ENCODE data around the gene TWNK.

DNA sequence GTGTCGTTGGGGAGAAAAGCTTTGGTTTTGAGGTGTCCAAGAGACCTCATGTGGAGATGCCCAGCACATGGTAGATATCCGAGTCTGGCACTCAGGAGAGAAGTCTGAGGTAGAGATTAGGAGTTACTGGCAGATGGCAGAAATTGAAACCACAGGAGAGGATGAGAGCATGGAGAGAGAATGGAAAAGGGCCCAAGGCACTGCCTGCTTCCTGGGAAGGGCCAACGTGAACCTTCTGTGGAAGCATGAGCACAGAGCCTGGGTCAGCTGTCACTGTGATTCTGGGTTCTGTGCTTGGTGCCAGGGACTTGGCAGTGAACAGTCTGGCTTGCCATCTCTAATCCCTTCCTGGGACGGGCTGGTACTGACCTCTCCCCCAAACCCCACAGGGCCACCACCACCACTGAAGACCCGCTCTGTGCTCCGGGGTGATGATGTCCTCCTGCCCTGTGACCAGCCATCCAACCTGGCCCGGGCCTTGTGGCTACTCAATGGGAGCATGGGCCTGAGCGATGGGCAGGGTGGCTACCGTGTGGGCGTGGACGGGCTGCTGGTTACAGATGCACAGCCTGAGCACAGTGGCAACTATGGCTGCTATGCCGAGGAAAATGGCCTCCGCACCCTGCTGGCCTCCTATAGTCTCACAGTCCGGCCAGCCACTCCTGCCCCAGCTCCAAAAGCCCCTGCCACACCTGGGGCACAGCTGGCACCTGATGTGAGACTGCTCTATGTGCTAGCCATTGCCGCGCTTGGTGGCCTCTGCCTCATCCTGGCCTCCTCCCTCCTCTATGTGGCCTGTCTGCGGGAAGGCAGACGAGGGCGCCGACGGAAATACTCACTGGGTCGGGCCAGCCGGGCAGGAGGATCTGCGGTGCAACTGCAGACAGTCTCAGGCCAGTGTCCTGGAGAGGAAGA is 4.2 kb upstream of the TWNK start:
- TF ChIP-seq, protein P1, sequence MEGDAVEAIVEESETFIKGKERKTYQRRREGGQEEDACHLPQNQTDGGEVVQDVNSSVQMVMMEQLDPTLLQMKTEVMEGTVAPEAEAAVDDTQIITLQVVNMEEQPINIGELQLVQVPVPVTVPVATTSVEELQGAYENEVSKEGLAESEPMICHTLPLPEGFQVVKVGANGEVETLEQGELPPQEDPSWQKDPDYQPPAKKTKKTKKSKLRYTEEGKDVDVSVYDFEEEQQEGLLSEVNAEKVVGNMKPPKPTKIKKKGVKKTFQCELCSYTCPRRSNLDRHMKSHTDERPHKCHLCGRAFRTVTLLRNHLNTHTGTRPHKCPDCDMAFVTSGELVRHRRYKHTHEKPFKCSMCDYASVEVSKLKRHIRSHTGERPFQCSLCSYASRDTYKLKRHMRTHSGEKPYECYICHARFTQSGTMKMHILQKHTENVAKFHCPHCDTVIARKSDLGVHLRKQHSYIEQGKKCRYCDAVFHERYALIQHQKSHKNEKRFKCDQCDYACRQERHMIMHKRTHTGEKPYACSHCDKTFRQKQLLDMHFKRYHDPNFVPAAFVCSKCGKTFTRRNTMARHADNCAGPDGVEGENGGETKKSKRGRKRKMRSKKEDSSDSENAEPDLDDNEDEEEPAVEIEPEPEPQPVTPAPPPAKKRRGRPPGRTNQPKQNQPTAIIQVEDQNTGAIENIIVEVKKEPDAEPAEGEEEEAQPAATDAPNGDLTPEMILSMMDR (IDR thresholded peaks at IDR 0.05; ENCODE audit: extremely low read depth in 1 of 2, insufficient read depth in 1 of 2, low read depth in 1 of 2, low read length in 2 of 2), result no peak
- TF ChIP-seq JUN (IDR thresholded peaks at IDR 0.05; ENCODE audit: borderline replicate concordance, insufficient read depth, insufficient read length, low read depth) (no peak), POLR2A (IDR thresholded peaks at IDR 0.05; ENCODE audit: low read depth, low read length) (no peak), MYC (IDR thresholded peaks at IDR 0.05; ENCODE audit: low read depth, low read length) (no peak)
